Activated CD8-positive, alpha-beta T cell treated with anti-CD3 and anti-CD28 coated beads for 36 hours (primary cell): ENCODE measurements around the gene HBM. TPM values are rescaled to one million over a fixed set of nuclear protein-coding genes. Genes with fewer than 3 reads are reported as not detected.

Source experiments
- ATAC-seq: fragments of 200-7000 bp; cut with Tn5 transposase; one replicate; pipeline ENCODE4 v1.10.0; 2021; ENCODE audit warnings: mild to moderate bottlenecking, moderate library complexity
- CTCF ChIA-PET: fragments of 350-600 bp; sonication (Branson Sonifier 250); formaldehyde crosslinking; loops from one replicate; lab custom pipeline; 2021; ENCODE audit warnings: antibody characterized with exemption; lab: Charles Lee
- POLR2A ChIA-PET: fragments of 350-600 bp; sonication (Branson Sonifier 250); formaldehyde crosslinking; loops from one replicate; lab custom pipeline; 2021; ENCODE audit warnings: antibody characterized with exemption; lab: Charles Lee
- DNase-seq: peaks from one replicate; pipeline ENCODE4 v3.0.0-alpha.2; 2020
- H3K27ac Mint-ChIP-seq: one replicate; pipeline ENCODE4 v1.8.0; 2021; ENCODE audit warnings: mild to moderate bottlenecking, mixed read lengths
- H3K27me3 Mint-ChIP-seq: one replicate; pipeline ENCODE4 v1.8.0; 2021; ENCODE audit warnings: mixed read lengths
- H3K36me3 Mint-ChIP-seq: one replicate; pipeline ENCODE4 v1.8.0; 2021; ENCODE audit warnings: low read depth, mixed read lengths
- H3K4me1 Mint-ChIP-seq: one replicate; pipeline ENCODE4 v1.8.0; 2021; ENCODE audit warnings: low read depth, mixed read lengths
- H3K4me3 Mint-ChIP-seq: one replicate; pipeline ENCODE4 v1.8.0; 2021; ENCODE audit warnings: mild to moderate bottlenecking, moderate library complexity, mixed read lengths
- H3K9me3 Mint-ChIP-seq: one replicate; pipeline ENCODE4 v1.8.0; 2021; ENCODE audit warnings: mixed read lengths
- CTCF ChIP-seq: fragments of 200-600 bp; IDR thresholded peaks from one replicate; pipeline ENCODE4 v1.8.0; 2022; ENCODE audit warnings: antibody characterized with exemption, mild to moderate bottlenecking
- intact Hi-C: fragments of 100-400 bp; cut with micrococcal nuclease; formaldehyde crosslinking; loops from one replicate; pipeline ENCODE4 v1.10.0; 2022
- total RNA-seq, 2 experiments: library from RNA; stranded (reverse); gene quantifications; one replicate each; pipeline ENCODE4 v1.2.3, GENCODE V29; 2021

Gene HBM
- total RNA-seq, 2 experiments from 2014 or later, result not detected

GRCh38 chr16:125011-125410, 40.8 kb upstream of the HBM start:
- no peak for ATAC-seq

GRCh38 chr16:129075-129474, 36.7 kb upstream of the HBM start:
- CTCF ChIA-PET, result interaction anchor here (0.6 to 5.9 kb wide), 3 partner anchors 11 to 28 kb away, joined by 3 to 27 read pairs (median 3); no protein-coding TSS in a partner anchor
- peak; percentile 74 for ATAC-seq

More at GRCh38 chr16:125011-125410, 40.8 kb upstream of the HBM start:
- Mint-ChIP-seq H3K4me3 (no peak overlapping the region), H3K4me1 (peaks cover 11% of the 10 kb centered on the region), H3K27me3 (no peaks in the 10 kb centered on the region), H3K36me3 (peaks cover 3% of the 10 kb centered on the region), H3K9me3 (no peaks in the 10 kb centered on the region), H3K27ac (no peak overlapping the region)
- intact Hi-C loops, result no loop called here
- CTCF ChIA-PET, result interaction anchor here (1.2 to 3.4 kb wide), 3 partner anchors 17 to 57 kb away, joined by 3 to 16 read pairs (median 10); no protein-coding TSS in a partner anchor
- no peak for TF ChIP-seq CTCF
- DNase-seq, result no peak
- POLR2A ChIA-PET, result interaction anchor here (0.8 kb wide), 1 partner anchor 13 kb away, joined by 3 read pairs; no protein-coding TSS in a partner anchor

GRCh38 chr16:130533-131173, 35.1 kb upstream of the HBM start:
- Mint-ChIP-seq H3K4me1 (peaks cover 42% of the 10 kb centered on the region), H3K27me3 (no peaks in the 10 kb centered on the region), H3K27ac (no peak overlapping the region), H3K4me3 (no peak overlapping the region), H3K36me3 (peaks cover 5% of the 10 kb centered on the region), H3K9me3 (no peaks in the 10 kb centered on the region)
- intact Hi-C loops, result no loop called here
- ChIA-PET POLR2A (no interaction called here), CTCF (interaction anchor here (5.9 kb wide), 1 partner anchor 23 kb away, joined by 27 read pairs; no protein-coding TSS in a partner anchor)
- no peak for DNase-seq
- TF ChIP-seq CTCF, result no peak
- ATAC-seq, result no peak

More at GRCh38 chr16:129075-129474, 36.7 kb upstream of the HBM start:
- POLR2A ChIA-PET, result interaction anchor here (1.5 kb wide), 1 partner anchor 90 kb away, joined by 4 read pairs; no protein-coding TSS in a partner anchor
- Mint-ChIP-seq H3K27me3 (no peaks in the 10 kb centered on the region), H3K4me1 (peaks cover 31% of the 10 kb centered on the region), H3K9me3 (no peaks in the 10 kb centered on the region), H3K4me3 (no peak overlapping the region), H3K27ac (peak overlapping the region; percentile 3), H3K36me3 (peaks cover 4% of the 10 kb centered on the region)
- intact Hi-C loops, result no loop called here
- no peak for TF ChIP-seq CTCF
- DNase-seq, result peak; percentile 26

- H3K4me1 Mint-ChIP-seq, result peaks cover 50% of the 10 kb centered on the region
- intact Hi-C loops, result no loop called here
- H3K4me3 Mint-ChIP-seq, result no peak overlapping the region
- H3K36me3 Mint-ChIP-seq, result peaks cover 11% of the 10 kb centered on the region
- H3K27ac Mint-ChIP-seq, result no peak overlapping the region
- DNase-seq (no peak), ATAC-seq (no peak)
- no peaks in the 10 kb centered on the region for H3K9me3 Mint-ChIP-seq
- CTCF ChIA-PET, result interaction anchor here (0.9 to 5.9 kb wide), 3 partner anchors 14 to 230 kb away, joined by 3 to 27 read pairs (median 17); no protein-coding TSS in a partner anchor
- POLR2A ChIA-PET, result no interaction called here
- TF ChIP-seq CTCF, result no peak
- no peaks in the 10 kb centered on the region for H3K27me3 Mint-ChIP-seq
Measured at GRCh38 chr16:132120-132519, 33.7 kb upstream of the HBM start.

GRCh38 chr16:133716-134115, 32.1 kb upstream of the HBM start:
- intact Hi-C loops, result no loop called here
- Mint-ChIP-seq H3K36me3 (peaks cover 15% of the 10 kb centered on the region), H3K27ac (no peak overlapping the region), H3K27me3 (no peaks in the 10 kb centered on the region), H3K4me3 (no peak overlapping the region), H3K4me1 (peaks cover 52% of the 10 kb centered on the region), H3K9me3 (no peaks in the 10 kb centered on the region)
- DNase-seq (no peak), ATAC-seq (no peak)
- ChIA-PET POLR2A (interaction anchor here (0.6 kb wide), 1 partner anchor 16 kb away, joined by 3 read pairs; no protein-coding TSS in a partner anchor), CTCF (interaction anchor here (2.0 to 5.9 kb wide), 4 partner anchors 16 to 47 kb away, joined by 8 to 27 read pairs (median 16); no protein-coding TSS in a partner anchor)
- TF ChIP-seq CTCF, result no peak
